Umbilical cord (tissue), 2 donors: ENCODE measurements around the gene LRRC23. TPM values are rescaled to one million over a fixed set of nuclear protein-coding genes. Genes with fewer than 3 reads are reported as not detected.

ENCODE experiments used
- DNase-seq: peaks from one replicate; pipeline ENCODE4 v3.0.0-alpha.2; 2015; ENCODE audit warnings: low spot score
- total RNA-seq: library from RNA; depleted of rRNA; stranded (reverse); fragments of >200 nt; gene quantifications from one replicate; pipeline ENCODE4 v1.2.3, GENCODE V29; 2014; ENCODE audit warnings: low replicate concordance; ENCODE audit not compliant: insufficient read depth

The LRRC23 gene
- total RNA-seq, 1 donor from 2014 or later: 8.4 TPM

DNA sequence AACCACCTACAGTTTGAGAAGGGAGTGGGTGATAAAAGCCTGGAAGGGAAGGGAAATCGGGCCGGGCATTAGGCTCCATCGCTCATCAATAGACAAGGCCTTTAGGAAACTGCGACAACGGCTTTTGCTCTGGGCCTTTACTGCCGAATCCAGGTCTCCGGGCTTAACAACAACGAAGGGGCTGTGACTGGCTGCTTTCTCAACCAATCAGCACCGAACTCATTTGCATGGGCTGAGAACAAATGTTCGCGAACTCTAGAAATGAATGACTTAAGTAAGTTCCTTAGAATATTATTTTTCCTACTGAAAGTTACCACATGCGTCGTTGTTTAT is 38.7 kb downstream of the LRRC23 start:
- peak; percentile 96 for DNase-seq

DNA sequence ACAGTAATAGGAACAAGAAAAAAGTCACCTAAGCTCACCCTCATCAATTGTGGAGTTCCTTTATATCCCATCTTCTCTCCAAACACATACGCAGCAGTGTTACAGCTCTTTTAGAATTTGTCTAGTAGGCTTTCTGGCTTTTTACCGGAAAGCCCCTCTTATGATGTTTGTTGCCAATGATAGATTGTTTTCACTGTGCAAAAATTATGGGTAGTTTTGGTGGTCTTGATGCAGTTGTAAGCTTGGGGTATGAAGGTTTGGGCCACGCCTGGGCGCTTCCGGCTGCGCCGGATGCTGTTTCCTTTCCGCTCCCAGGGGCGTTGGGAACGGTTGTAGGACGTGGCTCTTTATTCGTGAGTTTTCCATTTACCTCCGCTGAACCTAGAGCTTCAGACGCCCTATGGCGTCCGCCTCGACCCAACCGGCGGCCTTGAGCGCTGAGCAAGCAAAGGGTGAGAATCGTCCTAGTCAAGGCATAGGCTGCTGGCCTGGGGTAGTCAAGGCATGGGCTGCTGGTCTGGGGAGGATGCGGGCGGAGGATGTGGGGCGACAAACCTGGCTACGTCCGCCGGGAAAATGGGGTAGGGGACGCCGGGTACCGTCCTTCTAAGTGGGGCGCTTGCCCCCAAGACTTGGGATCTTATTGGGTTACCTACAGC is 39.2 kb downstream of the LRRC23 start, which contains the start of the genes C12orf57 and RNU7-1:
Gene C12orf57, plus strand, starts transcription at position 301 of the 659 bp plus-strand sequence. Its CDS starts 100 bp downstream, at position 401.
Gene RNU7-1, plus strand, starts transcription at position 95 of the 659 bp plus-strand sequence.
- DNase-seq: peak; percentile 96

DNA sequence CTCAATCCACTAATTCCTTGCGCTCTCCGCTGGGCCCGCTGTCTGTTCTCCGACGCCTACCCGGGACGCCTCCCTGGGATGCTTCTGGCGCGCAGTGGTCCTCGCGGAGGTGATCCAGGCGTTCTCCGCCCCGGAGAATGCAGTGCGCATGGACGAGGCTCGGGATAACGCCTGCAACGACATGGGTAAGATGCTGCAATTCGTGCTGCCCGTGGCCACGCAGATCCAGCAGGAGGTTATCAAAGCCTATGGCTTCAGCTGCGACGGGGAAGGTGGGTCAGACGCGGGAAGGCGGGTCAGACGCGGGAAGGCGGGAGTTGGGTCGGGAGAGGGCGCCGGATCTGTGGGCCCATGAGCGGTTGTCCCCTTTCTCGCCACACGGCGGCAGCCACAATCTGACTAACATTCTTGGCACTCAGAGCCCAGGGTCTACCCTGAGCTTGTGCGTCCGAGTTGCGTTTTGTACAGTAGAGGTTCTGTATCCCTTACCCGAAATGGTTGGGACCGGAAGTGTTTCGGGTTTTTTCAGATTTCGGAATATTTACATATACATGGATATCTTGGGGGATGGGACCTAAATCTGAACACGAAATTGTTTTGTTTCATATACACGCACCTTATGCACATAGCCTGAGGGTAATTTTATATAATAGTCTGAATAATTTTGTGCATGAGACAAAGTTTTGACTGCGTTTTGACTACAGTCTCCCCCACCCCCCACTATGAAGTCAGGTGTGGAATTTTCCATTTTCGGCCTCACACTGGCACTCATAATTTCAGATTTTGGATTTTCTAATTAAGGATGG is 40.0 kb downstream of the LRRC23 start:
- DNase-seq: peak; percentile 97

DNA sequence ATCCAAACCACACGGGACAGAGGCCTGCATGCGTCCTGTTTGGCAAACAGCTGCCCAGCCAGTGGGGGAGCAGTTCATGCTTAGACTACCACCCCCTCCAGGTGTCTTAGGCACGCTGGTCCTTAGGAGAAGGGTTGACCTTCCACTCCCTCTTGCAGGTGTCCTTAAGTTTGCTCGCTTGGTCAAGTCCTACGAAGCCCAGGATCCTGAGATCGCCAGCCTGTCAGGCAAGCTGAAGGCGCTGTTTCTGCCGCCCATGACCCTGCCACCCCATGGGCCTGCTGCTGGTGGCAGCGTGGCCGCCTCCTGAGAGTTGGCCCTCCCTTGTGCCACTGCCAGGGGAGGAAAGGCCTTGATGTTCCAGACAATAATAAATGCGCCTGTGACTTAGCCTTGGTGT is 41.0 kb downstream of the LRRC23 start:
- no peak for DNase-seq

DNA sequence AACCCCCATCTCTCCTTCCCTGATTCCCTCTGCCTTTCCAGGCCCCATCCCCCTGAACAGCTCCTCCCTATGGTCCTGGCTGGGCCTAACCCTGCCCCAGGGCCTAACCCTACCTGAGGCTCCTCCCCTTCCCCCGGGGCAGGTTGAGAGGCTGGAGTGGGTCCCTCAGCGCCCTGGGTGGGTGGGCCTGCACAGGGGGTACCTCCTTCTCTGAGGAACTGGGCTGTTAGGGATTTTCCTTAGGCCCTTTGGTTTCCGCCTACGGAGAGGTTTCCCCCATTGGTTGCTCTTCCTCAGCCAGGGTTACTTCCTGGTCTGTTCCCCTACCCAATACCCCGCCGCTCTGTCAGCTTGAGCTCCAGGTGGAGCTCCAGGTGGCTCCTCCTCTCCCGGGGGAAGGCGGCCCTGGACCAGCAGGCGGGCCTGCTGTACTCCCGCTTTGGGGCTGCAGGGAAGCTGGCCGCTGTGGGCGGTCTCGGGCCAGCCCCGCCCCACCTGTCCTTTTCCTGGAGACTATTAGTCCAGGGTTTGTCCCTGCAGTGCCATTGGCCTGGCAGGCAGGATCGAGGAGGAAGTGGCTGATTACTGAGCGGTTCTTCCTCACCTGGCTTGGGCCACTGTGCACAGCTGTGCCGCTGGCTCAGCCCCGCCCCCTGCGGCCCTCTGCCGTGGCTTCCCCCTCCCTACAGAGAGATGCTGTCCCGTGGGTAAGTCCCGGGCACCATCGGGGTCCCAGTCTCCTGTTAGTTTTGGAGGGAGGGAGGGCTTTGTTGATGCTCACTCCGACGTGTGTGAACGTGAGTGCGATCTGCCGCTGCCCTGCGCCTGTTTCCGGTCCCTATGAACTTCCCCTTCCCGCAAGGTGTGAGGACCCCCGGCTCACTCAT is 41.7 kb downstream of the LRRC23 start:
- peak; percentile 77 for DNase-seq

DNA sequence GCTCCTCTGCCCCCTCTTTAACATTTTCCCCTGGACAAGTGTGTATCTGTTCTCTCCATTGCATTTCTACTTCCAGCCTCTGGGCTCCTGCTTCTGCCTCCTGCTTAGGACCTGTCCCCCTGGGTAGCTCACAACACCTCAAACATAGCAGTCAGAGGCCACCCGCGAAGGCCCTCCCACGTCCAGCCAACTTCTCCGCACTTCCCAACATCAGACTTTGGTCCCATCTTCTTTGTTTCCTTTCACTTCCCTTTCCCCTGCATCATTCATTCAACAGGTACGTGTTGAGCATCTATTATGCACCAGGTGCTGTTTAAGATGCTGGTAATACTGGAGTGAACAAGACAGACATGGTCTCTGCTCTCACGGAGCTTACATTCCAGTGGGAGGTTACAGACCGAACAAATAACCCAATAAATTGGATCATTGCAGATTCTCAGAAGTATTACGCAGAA is 42.3 kb downstream of the LRRC23 start:
- no peak for DNase-seq

DNA sequence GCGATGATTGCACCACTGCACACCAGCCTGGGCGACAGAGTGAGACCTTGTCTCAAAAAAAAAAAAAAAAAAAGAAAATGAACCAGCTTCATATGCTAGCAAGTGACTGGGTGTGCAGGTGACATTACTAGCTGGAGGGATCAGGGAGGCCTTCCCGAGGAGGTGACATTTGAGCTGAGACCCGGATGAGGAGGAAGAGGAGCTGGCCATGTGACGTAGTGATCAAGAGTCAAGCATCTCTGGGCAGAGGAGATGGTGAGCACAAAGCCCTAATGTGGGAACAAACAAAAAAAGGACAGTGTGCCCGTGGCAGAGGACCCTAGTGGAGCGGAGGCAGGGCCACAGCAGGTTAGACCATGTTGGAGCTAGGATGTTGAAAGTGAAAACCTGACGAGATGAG is 43.0 kb downstream of the LRRC23 start:
- DNase-seq: no peak

DNA sequence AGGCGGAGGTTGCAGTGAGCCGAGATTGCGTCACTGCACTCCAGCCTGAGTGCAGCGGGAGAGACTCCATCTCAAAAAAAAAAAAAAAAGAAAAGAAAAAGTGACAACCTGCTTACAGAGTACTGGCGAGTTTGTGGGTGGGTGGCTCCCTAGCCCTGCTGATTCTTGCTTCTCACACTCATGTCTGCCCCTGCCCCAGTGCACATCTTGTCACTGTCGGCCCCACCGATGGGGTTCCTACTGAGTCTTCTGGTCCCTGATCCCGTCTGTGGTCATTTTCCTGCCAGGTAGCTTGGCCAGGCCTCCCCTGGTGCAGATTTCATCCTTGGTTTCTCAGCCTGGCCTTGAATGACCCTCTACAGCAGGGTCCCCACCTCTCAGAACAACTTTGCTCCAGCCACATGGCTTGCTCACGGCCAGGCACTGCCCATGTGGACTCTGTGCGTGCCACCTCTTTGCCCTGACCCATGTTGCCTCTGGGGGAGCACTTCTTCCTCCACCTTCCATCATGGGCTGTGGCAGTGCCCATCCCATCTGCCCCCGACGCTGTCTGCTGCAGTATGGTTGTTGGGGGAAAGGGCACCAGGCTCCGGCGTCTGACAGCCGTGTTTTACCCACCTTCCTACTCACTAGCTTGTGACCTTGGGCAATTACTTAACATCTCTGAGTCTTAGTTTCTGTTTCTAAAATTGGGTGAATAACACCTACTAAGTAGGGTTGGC is 44.4 kb downstream of the LRRC23 start:
- no peak for DNase-seq

DNA sequence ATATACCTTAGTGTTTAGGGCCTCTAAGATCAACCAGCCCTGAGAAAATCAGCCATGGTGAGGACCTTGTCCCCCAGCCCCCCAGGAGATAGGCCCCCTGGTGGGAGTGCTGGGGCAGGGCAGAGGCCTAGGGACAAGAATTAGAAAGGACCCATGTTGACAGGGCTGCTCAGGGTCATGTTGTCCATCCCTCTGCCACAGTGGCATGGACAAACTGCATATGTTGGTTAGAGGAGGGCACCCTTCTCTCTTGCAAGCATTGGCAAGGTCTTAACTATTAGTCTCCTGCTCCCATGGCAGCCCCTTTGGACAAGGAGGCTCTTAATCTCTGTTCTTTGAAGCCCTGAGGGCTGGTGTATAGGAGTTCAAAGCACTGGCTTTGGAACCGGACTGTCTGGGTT is 45.8 kb downstream of the LRRC23 start:
- DNase-seq: no peak

DNA sequence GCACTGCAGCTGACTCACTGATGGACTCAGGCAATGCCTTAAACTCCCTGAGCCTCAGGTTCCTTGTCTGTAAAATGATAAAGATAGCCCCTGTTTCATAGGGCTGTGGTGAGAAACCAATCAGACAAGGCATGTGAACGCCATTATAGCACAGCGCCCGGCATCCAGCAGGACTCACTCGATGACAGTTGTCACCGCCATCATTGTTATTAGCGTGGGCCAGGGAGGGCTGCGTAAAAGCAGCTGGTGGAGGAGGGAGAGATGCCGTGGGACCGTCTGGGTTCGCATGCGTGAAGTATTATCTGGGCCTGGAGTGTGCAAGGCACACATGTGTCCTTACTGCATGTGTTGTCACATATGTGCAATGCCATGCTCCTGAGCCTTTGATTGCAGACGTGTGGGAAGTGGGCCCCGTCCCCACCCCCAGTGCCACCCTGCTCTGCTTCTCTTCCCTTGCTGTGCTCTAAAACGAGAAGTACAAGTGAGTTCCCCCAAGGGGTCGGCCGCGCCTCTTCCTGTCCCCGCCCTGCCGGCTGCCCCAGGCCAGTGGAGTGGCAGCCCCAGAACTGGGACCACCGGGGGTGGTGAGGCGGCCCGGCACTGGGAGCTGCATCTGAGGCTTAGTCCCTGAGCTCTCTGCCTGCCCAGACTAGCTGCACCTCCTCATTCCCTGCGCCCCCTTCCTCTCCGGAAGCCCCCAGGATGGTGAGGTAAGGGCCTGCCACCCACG is 46.4 kb downstream of the LRRC23 start, which contains the start of gene PTPN6:
Gene PTPN6, plus strand, starts transcription at position 546 of the 730 bp plus-strand sequence. Its CDS starts 157 bp downstream, at position 703.
- DNase-seq: no peak

DNA sequence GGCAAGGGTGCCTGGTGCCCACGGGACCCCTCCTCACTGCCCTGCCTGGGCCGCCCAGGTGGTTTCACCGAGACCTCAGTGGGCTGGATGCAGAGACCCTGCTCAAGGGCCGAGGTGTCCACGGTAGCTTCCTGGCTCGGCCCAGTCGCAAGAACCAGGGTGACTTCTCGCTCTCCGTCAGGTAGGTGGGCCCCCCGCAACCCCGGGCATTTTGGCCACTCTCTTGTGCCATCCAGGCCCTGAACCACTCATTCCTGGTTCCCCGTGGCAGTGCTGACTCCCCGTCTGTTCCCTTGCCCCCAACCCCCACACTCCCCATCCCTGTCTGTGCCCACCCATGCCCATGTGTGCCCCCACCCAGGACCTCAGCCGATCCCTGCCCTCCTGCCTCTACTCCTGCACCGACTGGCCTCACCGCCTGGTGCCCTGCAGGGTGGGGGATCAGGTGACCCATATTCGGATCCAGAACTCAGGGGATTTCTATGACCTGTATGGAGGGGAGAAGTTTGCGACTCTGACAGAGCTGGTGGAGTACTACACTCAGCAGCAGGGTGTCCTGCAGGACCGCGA is 47.0 kb downstream of the LRRC23 start:
- DNase-seq: no peak

DNA sequence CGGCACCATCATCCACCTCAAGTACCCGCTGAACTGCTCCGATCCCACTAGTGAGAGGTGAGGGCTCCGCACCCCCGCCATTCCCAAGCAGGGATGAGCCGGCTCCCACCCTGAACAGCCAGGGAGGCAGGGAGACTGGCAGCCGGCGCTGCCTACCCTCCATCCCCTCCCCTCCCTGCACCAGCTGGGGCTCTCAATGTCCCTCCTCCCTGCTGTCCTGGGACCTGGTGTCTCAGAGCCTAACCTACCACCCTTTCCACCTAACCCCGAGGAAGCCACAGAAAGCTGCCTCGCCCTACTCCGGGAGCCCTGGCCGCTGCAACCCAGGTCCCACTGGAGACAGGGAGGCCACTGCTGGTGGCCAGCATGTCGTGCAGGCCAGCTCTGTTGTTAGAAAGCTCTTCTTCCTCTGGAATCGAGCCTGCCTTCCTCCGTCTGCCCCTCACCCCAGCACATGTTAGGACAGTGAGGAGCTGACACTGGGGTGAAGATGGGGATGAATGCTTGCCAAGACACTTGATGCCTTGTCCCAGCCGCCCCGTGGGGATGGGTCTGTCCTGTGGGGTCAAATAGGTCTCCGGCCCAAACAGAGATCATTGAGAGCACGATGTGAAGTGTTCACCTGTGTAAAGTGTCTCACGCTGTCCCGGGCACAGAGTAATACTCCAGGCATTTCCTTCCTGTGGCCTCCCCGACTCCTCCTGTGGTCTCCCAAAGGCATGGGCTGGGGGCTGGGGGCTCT is 47.7 kb downstream of the LRRC23 start:
- DNase-seq: no peak

DNA sequence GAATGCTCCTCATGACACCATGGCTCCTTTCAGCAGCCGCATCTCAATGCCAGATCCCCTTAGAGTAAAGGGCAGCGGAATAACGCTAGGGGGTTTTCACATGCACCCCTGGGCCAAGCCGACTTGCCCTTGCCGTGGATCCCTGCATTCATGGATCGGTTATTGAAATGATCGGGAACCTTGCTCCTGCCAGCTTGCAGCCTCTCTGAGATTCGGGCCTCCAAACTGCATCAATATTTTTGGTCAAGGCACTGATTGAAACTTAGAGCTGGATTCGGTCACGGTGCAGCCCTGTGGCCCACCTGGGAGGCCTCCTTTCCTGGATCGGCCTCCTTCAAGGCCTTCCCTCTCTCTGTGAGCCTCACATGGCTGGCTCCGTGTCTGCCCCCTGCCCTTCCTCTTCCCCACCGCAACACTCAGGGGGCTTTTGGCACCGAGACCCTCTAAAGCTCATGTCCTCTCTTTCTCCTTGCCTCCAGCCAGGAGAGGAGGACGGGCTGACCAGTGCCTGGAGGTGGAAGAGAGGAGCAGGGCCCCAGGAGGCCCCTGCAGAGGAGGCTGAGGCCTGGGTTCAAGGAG is 48.3 kb downstream of the LRRC23 start:
- no peak for DNase-seq

DNA sequence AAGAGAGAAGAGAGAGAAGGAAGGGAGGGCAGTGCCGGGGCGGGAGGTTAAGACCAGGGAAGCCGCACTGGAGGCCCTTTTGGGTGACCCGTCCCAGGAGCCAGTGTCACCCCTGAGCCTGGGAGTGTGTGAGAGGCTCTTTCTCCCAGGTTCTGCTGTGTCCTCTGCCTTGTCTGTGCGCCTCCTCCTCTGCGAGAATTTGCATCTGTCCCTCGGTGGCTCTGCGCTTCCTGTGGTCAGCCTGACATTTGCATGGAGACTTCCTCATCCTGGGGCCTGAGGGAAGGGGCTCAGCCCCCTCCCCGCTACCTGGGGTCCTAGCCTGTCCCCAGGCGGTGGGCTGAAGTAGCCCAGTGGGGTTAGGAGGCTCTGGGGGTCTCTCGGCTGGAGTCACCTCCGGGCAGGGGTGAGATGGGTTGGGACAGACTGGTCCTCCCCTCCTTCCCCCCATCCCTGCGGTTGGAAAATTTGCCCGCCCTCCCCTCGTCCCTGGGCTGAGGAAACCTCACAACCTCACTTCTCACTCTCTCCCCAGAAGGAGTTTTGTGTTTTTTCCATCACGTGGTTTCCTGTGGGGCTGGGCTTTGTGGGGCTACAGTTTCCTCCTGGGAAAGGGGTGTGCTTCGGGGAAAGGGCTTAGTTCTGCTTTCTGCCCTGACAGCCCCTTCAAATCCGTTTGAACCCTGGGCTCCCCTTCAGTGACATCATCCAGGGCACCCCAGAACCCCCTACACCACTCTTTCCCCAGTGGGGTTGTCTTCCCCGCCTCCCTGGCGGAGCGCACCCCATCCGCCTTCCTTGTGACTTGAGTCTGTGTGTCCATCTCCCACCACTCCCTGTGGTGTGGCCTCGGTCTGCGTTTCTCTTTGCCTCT is 49.1 kb downstream of the LRRC23 start:
- DNase-seq: peak; percentile 84

DNA sequence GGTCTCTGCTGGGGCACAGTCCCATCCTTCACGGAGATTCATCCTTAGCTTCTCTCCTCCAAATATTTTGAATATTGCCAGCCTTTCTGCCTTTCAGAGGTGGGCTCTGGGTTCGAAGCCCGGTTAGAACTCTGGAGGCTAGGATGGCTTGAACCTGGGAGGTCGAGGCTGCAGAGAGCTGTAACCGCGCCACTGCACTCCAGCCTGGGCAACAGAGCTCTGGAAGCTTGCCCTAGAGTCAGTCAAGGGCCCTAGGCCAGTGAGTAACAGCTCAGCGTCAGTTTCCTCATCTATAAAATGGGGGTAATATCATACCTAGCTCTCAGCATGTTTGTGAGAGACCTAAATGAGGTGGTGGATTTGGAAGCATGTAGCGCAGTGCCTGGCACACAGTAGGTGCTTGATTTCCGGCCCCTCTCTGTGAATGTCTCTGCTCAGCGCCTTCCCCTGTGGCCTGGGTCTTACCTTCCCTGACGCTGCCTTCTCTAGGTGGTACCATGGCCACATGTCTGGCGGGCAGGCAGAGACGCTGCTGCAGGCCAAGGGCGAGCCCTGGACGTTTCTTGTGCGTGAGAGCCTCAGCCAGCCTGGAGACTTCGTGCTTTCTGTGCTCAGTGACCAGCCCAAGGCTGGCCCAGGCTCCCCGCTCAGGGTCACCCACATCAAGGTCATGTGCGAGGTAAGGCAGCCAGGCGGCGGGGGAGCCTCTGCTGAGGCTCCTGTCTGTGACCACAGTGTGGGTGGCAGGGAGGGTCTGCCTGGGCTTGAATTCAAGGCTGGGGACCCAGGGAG is 49.9 kb downstream of the LRRC23 start:
- no peak for DNase-seq

DNA sequence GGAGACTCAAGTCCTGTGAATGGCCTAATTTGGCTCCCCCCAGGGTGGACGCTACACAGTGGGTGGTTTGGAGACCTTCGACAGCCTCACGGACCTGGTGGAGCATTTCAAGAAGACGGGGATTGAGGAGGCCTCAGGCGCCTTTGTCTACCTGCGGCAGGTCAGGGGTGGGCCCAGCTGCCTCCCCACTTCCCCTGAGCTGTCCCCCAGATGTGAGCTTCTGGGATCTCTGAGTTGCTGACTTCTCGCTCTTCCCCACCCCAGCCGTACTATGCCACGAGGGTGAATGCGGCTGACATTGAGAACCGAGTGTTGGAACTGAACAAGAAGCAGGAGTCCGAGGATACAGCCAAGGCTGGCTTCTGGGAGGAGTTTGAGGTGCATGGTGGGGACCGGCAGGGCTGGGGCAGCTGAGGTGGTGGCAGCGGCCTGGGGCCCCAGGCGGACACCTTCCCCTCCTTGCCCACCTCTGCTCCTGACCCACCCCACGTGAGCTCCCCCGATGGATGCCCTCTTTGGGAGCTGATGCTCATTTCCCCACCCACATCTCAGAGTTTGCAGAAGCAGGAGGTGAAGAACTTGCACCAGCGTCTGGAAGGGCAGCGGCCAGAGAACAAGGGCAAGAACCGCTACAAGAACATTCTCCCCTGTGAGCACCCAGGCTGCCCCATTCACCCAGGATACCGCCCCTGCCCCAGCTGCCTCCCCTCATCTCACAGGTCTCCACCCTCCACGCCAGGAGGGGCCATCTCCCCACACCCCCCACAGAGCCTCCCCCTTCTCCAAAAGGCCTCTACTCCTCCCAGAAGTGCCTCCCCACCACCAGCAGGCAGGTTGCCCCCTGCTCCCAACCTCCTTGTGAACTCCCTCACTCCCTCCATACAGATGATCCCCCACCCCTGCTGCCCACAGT is 50.7 kb downstream of the LRRC23 start:
- DNase-seq: no peak
